HS-27A (cell line): ENCODE data around the gene IGFL3.
"Not testable (repeated sequence)": the region's sequence is repeated elsewhere in the genome, so short reads cannot be mapped to it uniquely, and the experiment has no call there.

ENCODE experiments used
- DNase-seq: peaks from one replicate; pipeline ENCODE4 v3.0.0-alpha.2; 2012; ENCODE audit warnings: low read depth, missing footprints

IGFL3 gene

GRCh38 chr19:46125447-46125846 lies 959 bp upstream of the IGFL3 start:
- DNase-seq: no peak

GRCh38 chr19:46118136-46118535 lies 6.4 kb downstream of the IGFL3 start:
- no peak for DNase-seq

GRCh38 chr19:46116121-46116520 lies 8.4 kb downstream of the IGFL3 start:
- DNase-seq: no peak

- no peak for DNase-seq
Observed at GRCh38 chr19:46115396-46116106, 8.9 kb downstream of the IGFL3 start.

GRCh38 chr19:46113726-46114125 lies 10.8 kb downstream of the IGFL3 start:
- no peak for DNase-seq

- DNase-seq: no peak
Observed at GRCh38 chr19:46112527-46112926, 12.0 kb downstream of the IGFL3 start.

- no peak for DNase-seq
Observed at GRCh38 chr19:46111376-46111775, 13.1 kb downstream of the IGFL3 start.

- no peak for DNase-seq
Observed at GRCh38 chr19:46109876-46110275, 14.6 kb downstream of the IGFL3 start.

GRCh38 chr19:46107371-46107770 lies 17.1 kb downstream of the IGFL3 start:
- no peak for DNase-seq

GRCh38 chr19:46102333-46102732 lies 22.2 kb downstream of the IGFL3 start:
- DNase-seq: not testable (repeated sequence)

- DNase-seq: no peak
Observed at GRCh38 chr19:46101293-46101692, 23.2 kb downstream of the IGFL3 start.

- DNase-seq: no peak
Observed at GRCh38 chr19:46100344-46100743, 24.1 kb downstream of the IGFL3 start.

GRCh38 chr19:46090444-46090843 lies 34.0 kb downstream of the IGFL3 start:
- DNase-seq: no peak

GRCh38 chr19:46089432-46089831 lies 35.1 kb downstream of the IGFL3 start:
- DNase-seq: no peak

- no peak for DNase-seq
Observed at GRCh38 chr19:46088101-46088500, 36.4 kb downstream of the IGFL3 start.

GRCh38 chr19:46085888-46086287 lies 38.6 kb downstream of the IGFL3 start:
- DNase-seq: no peak

GRCh38 chr19:46082728-46083050 lies 41.8 kb downstream of the IGFL3 start:
- DNase-seq: no peak

- DNase-seq: peak; percentile 40
Observed at GRCh38 chr19:46081928-46082727, 42.4 kb downstream of the IGFL3 start.

GRCh38 chr19:46080561-46080960 lies 43.9 kb downstream of the IGFL3 start:
- DNase-seq: peak; percentile 81

- no peak for DNase-seq
Observed at GRCh38 chr19:46079576-46079975, 44.9 kb downstream of the IGFL3 start.

GRCh38 chr19:46078573-46079332 lies 45.7 kb downstream of the IGFL3 start:
- not testable (repeated sequence) for DNase-seq

GRCh38 chr19:46077815-46078167 lies 46.7 kb downstream of the IGFL3 start:
- DNase-seq: no peak
